GM12875 (cell line): ENCODE data around the gene P4HB.
A peak's percentile ranks its signal among the peaks of the same experiment; 100 is the strongest.

Experiments
- H3K4me3 ChIP-seq: one replicate; pipeline ENCODE4 v1.5.1; 2011; ENCODE audit warnings: low read depth, low read length, control low read depth
- CTCF ChIP-seq: IDR thresholded peaks from 2 replicates; pipeline ENCODE4 v1.5.1; 2011; ENCODE audit warnings: low read depth, mild to moderate bottlenecking, control low read depth, inconsistent platforms, low read length, moderate library complexity, borderline replicate concordance; ENCODE audit not compliant: insufficient read depth

P4HB gene

GRCh38 chr17:81891303-81891552 lies 30.9 kb upstream of the P4HB start:
- H3K4me3 ChIP-seq: peak overlapping the region; percentile 90
- no peak for TF ChIP-seq CTCF

GRCh38 chr17:81890447-81891302 lies 30.3 kb upstream of the P4HB start:
- TF ChIP-seq CTCF: no peak
- H3K4me3 ChIP-seq: peak overlapping the region; percentile 90

GRCh38 chr17:81889602-81890001 lies 29.3 kb upstream of the P4HB start:
- H3K4me3 ChIP-seq: no peak overlapping the region
- TF ChIP-seq CTCF: no peak

GRCh38 chr17:81888988-81889595 lies 28.8 kb upstream of the P4HB start:
- TF ChIP-seq CTCF: no peak
- no peak overlapping the region for H3K4me3 ChIP-seq

- TF ChIP-seq CTCF: no peak
- H3K4me3 ChIP-seq: no peak overlapping the region
Observed at GRCh38 chr17:81888105-81888987, 28.0 kb upstream of the P4HB start.

GRCh38 chr17:81885869-81886548 lies 25.7 kb upstream of the P4HB start:
- no peak for TF ChIP-seq CTCF
- H3K4me3 ChIP-seq: no peak overlapping the region
